IMR-90 (cell line): ENCODE data around the gene SORCS1. TPM values are rescaled to one million over a fixed set of nuclear protein-coding genes. Genes with fewer than 3 reads are reported as not detected.

Experiments used
- ATAC-seq: fragments of 200-7000 bp; cut with Tn5 transposase; 2 replicates; pipeline ENCODE4 v1.9.1; 2020; ENCODE audit warnings: low read depth, mild to moderate bottlenecking, moderate library complexity
- BruUV-seq: library from RNA; stranded (reverse); fragments of 400-500 nt; replicated peaks from 2 replicates; lab custom pipeline; 2021; lab: Mats Ljungman, UMichigan
- CTCF ChIA-PET: fragments of 300-600 bp; formaldehyde crosslinking; extraction: SDS; loops from one replicate; lab custom pipeline; 2021; ENCODE audit warnings: antibody characterized with exemption; lab: Yijun Ruan, JAX
- POLR2A ChIA-PET: fragments of 300-600 bp; sonication (Branson Sonifier 250); formaldehyde crosslinking; loops from one replicate; lab custom pipeline; 2022; ENCODE audit warnings: antibody characterized with exemption; ENCODE audit not compliant: unreplicated experiment; lab: Charles Lee
- DNase-seq: peaks from one replicate; pipeline ENCODE4 v3.0.0; 2013
- H2AFZ ChIP-seq: replicated peaks from 2 replicates; pipeline ENCODE3; 2013; ENCODE audit warnings: low read length, mild to moderate bottlenecking; ENCODE audit not compliant: poor library complexity
- H2AK5ac ChIP-seq: 2 replicates; pipeline ENCODE4 v1.6.1; 2013; ENCODE audit warnings: low read depth, low read length, inconsistent platforms
- H2AK9ac ChIP-seq: replicated peaks from 2 replicates; pipeline ENCODE3; 2013; ENCODE audit warnings: mild to moderate bottlenecking, low read depth, low read length, moderate library complexity; ENCODE audit not compliant: poor library complexity
- H2BK120ac ChIP-seq: 2 replicates; pipeline ENCODE4 v1.6.1; 2013; ENCODE audit warnings: low read depth, low read length, inconsistent platforms
- H2BK15ac ChIP-seq: 3 replicates; pipeline ENCODE4 v1.6.1; 2013; ENCODE audit warnings: low read depth, low read length, inconsistent platforms
- H2BK20ac ChIP-seq: 2 replicates; pipeline ENCODE4 v1.6.1; 2013; ENCODE audit warnings: low read depth, mild to moderate bottlenecking, inconsistent platforms, low read length, moderate library complexity
- H2BK5ac ChIP-seq: 2 replicates; pipeline ENCODE4 v1.6.1; 2013; ENCODE audit warnings: mild to moderate bottlenecking, low read depth, low read length, inconsistent platforms; ENCODE audit not compliant: poor library complexity, severe bottlenecking
- H3K14ac ChIP-seq: replicated peaks from 2 replicates; pipeline ENCODE4 v1.6.1; 2013; ENCODE audit warnings: low read depth, low read length, inconsistent platforms
- H3K18ac ChIP-seq: 2 replicates; pipeline ENCODE4 v1.6.1; 2013; ENCODE audit warnings: low read depth, low read length, control low read depth
- H3K23ac ChIP-seq: 2 replicates; pipeline ENCODE4 v1.6.1; 2013; ENCODE audit warnings: low read depth, low read length, inconsistent platforms
- H3K27ac ChIP-seq: 2 replicates; pipeline ENCODE4 v1.5.1; 2013; ENCODE audit warnings: mild to moderate bottlenecking, control low read depth, low read length; ENCODE audit not compliant: insufficient read depth
- H3K27me3 ChIP-seq: 2 replicates; pipeline ENCODE4 v1.6.1; 2013; ENCODE audit warnings: low read length; ENCODE audit not compliant: control insufficient read depth, insufficient read depth
- H3K36me3 ChIP-seq: 2 replicates; pipeline ENCODE4 v1.6.1; 2013; ENCODE audit warnings: low read length, mixed read lengths; ENCODE audit not compliant: control insufficient read depth, insufficient read depth
- H3K4ac ChIP-seq: 2 replicates; pipeline ENCODE4 v1.6.1; 2013; ENCODE audit warnings: low read depth, low read length, inconsistent platforms
- H3K4me1 ChIP-seq: 2 replicates; pipeline ENCODE4 v1.6.1; 2013; ENCODE audit warnings: low read length, mixed read lengths; ENCODE audit not compliant: control insufficient read depth, insufficient read depth
- H3K4me2 ChIP-seq: 2 replicates; pipeline ENCODE4 v1.6.1; 2013; ENCODE audit warnings: low read depth, mild to moderate bottlenecking, control low read depth, low read length, moderate library complexity
- H3K4me3 ChIP-seq: 2 replicates; pipeline ENCODE4 v1.5.1; 2013; ENCODE audit warnings: low read depth, mild to moderate bottlenecking, control low read depth, low read length, moderate library complexity; ENCODE audit not compliant: insufficient read depth
- H3K56ac ChIP-seq: 2 replicates; pipeline ENCODE4 v1.6.1; 2013; ENCODE audit warnings: low read length, inconsistent platforms; ENCODE audit not compliant: insufficient read depth; ENCODE audit errors: extremely low read depth
- H3K79me1 ChIP-seq, 2 experiments: 2 replicates each; pipeline ENCODE4 v1.6.1; 2013; ENCODE audit warnings: low read length in 2 of 2, inconsistent platforms in 1 of 2, low read depth in 1 of 2
- H3K9ac ChIP-seq: 2 replicates; pipeline ENCODE4 v1.6.1; 2013; ENCODE audit warnings: low read depth, low read length, control low read depth
- H3K9me1 ChIP-seq: 2 replicates; pipeline ENCODE4 v1.6.1; 2013; ENCODE audit warnings: low read length, inconsistent platforms; ENCODE audit not compliant: insufficient read depth
- H3K9me3 ChIP-seq: 2 replicates; pipeline ENCODE4 v1.6.1; 2013; ENCODE audit warnings: low read length; ENCODE audit not compliant: control insufficient read depth, insufficient read depth
- H4K20me1 ChIP-seq: 2 replicates; pipeline ENCODE4 v1.6.1; 2013; ENCODE audit warnings: low read length, inconsistent platforms; ENCODE audit not compliant: insufficient read depth
- H4K5ac ChIP-seq: 2 replicates; pipeline ENCODE4 v1.6.1; 2013; ENCODE audit warnings: mild to moderate bottlenecking, low read depth, low read length, control low read depth
- H4K8ac ChIP-seq, 2 experiments: 2 replicates each; pipeline ENCODE4 v1.6.1; 2013; ENCODE audit warnings: low read depth in 2 of 2, low read length in 2 of 2, control low read depth in 1 of 2, inconsistent platforms in 1 of 2
- H4K91ac ChIP-seq: 2 replicates; pipeline ENCODE4 v1.6.1; 2013; ENCODE audit warnings: low read depth, low read length, inconsistent platforms; ENCODE audit not compliant: insufficient read depth
- WGBS, 2 experiments: methylation state at CpG; one replicate each; pipeline versions ENCODE4 v1.1.5 to v1.1.7; 2013; ENCODE audit warnings: missing lambda C conversion rate in 2 of 2; ENCODE audit not compliant: insufficient read length in 1 of 2; ENCODE audit errors: extremely low coverage in 2 of 2; 5-methylcytosine and 5-hydroxymethylcytosine counted together
- dilution Hi-C: fragments of 300-500 bp; cut with HindIII; formaldehyde crosslinking; loops from one replicate; pipeline ENCODE4 v1.14.3; 2018; ENCODE audit warnings: low sequenced_read_pairs; ENCODE audit not compliant: unreplicated experiment
- in situ Hi-C: fragments of 300-500 bp; cut with MboI; formaldehyde crosslinking; loops from 3 replicates; pipeline ENCODE4 v1.14.3; 2019; ENCODE audit warnings: low sequenced_read_pairs, inconsistent platforms, mixed read lengths
- intact Hi-C: fragments of 100-400 bp; cut with micrococcal nuclease; formaldehyde crosslinking; loops from 2 replicates; pipeline ENCODE4 v1.10.0; 2022
- polyA plus RNA-seq, 3 experiments: library from polyadenylated mRNA; depleted of rRNA; stranded (reverse); fragments of >200 nt; gene quantifications; 2 replicates each; pipeline ENCODE4 v1.2.3, GENCODE V29; 2012; ENCODE audit warnings: low replicate concordance in 1 of 3
- total RNA-seq: library from RNA; depleted of rRNA; stranded (reverse); fragments of >200 nt; gene quantifications from 2 replicates; pipeline ENCODE4 v1.2.3, GENCODE V29; 2012
- TF ChIP-seq, protein P1 (sequence below): fragments of 150-350 bp; IDR thresholded peaks from 2 replicates; pipeline ENCODE4 v1.6.1; 2017; ENCODE audit warnings: mild to moderate bottlenecking, antibody characterized with exemption, low read length, low read depth

The SORCS1 gene
- total and polyA plus RNA-seq, 2 of the 4 experiments (the other 2 are of a cell fraction), result under 0.01 TPM; not detected in 1

DNA sequence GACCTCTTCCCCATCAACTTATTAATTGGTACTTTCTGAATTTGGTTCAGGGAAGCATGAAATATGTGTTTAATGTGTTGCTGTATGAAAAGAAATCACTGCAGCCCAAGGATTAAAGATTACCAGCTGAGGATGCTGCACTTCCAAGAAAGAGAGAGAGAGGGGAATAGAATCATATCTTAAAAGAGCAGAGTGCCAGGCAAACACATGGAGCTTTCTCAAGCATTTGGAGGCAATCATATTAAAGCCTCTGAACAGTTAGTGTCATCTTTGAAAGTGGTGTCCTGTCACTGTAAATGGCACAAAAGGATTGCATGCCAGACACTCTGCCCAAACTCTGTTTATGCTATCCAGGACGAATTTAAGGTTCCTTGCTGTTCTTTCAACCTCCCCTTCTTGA, 386.7 kb downstream of the SORCS1 start:
- CTCF ChIA-PET, result no interaction called here
- in situ Hi-C loops, result no loop called here

More for the DNA sequence above, 386.7 kb downstream of the SORCS1 start:
- no peak for DNase-seq
- no peak overlapping the region for H3K9ac ChIP-seq
- H2AK9ac ChIP-seq, result no peak overlapping the region
- H4K91ac ChIP-seq, result no peak overlapping the region
- no peak overlapping the region for H3K14ac ChIP-seq
- H2AK5ac ChIP-seq, result no peak overlapping the region
- H2BK5ac ChIP-seq, result no peak overlapping the region
- H3K23ac ChIP-seq, result no peak overlapping the region
- no peak overlapping the region for H2AFZ ChIP-seq
- H3K4me1 ChIP-seq, result no peaks in the 10 kb centered on the region
- ATAC-seq, result no peak
- WGBS, 2 experiments, result no CpG with 5 or more reads among the region's 1 CpG
- H3K27ac ChIP-seq, result no peak overlapping the region
- dilution Hi-C loops (no loop called here), intact Hi-C loops (no loop called here)
- no peak overlapping the region for H2BK120ac ChIP-seq
- no peak overlapping the region for H3K18ac ChIP-seq
- no peak overlapping the region for H3K4ac ChIP-seq
- no peak overlapping the region for H2BK15ac ChIP-seq
- no peaks in the 10 kb centered on the region for H3K27me3 ChIP-seq
- no peaks in the 10 kb centered on the region for H3K9me1 ChIP-seq
- H3K36me3 ChIP-seq, result no peaks in the 10 kb centered on the region
- H2BK20ac ChIP-seq, result no peak overlapping the region
- no peaks in the 10 kb centered on the region for H4K20me1 ChIP-seq
- POLR2A ChIA-PET, result no interaction called here
- no TSS peak for BruUV-seq
- no peaks in the 10 kb centered on the region for H3K79me1 ChIP-seq
- peaks cover 8% of the 10 kb centered on the region for H3K9me3 ChIP-seq
- TF ChIP-seq, protein P1, sequence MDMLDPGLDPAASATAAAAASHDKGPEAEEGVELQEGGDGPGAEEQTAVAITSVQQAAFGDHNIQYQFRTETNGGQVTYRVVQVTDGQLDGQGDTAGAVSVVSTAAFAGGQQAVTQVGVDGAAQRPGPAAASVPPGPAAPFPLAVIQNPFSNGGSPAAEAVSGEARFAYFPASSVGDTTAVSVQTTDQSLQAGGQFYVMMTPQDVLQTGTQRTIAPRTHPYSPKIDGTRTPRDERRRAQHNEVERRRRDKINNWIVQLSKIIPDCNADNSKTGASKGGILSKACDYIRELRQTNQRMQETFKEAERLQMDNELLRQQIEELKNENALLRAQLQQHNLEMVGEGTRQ, result no peak
- no peak overlapping the region for H3K4me3 ChIP-seq
- H4K5ac ChIP-seq, result no peak overlapping the region
- no peak overlapping the region for H3K4me2 ChIP-seq
- H4K8ac ChIP-seq, result no peak overlapping the region
- no peak overlapping the region for H3K56ac ChIP-seq
